Neuronal stem cell (in vitro differentiated cells): ENCODE results near the gene SHROOM2.

ENCODE experiments used
- DNase-seq: peaks from one replicate; pipeline ENCODE4 v3.0.0-alpha.2; 2013; ENCODE audit warnings: low spot score
- H2AFZ ChIP-seq: one replicate; pipeline ENCODE4 v1.6.1; 2013; ENCODE audit warnings: mild to moderate bottlenecking, low read length, inconsistent platforms
- H2AK5ac ChIP-seq: 2 replicates; pipeline ENCODE4 v1.6.1; 2013; ENCODE audit warnings: low read depth, mild to moderate bottlenecking, inconsistent platforms, low read length, moderate library complexity, mixed read lengths
- H2BK120ac ChIP-seq: 2 replicates; pipeline ENCODE4 v1.6.1; 2013; ENCODE audit warnings: low read depth, mild to moderate bottlenecking, inconsistent platforms, low read length, moderate library complexity, mixed read lengths
- H2BK12ac ChIP-seq: one replicate; pipeline ENCODE4 v1.6.1; 2013; ENCODE audit warnings: low read length, inconsistent platforms
- H2BK15ac ChIP-seq: 2 replicates; pipeline ENCODE4 v1.6.1; 2013; ENCODE audit warnings: mild to moderate bottlenecking, low read length, inconsistent platforms, mixed read lengths
- H2BK5ac ChIP-seq: one replicate; pipeline ENCODE4 v1.6.1; 2013; ENCODE audit warnings: inconsistent platforms, mild to moderate bottlenecking, low read length, moderate library complexity
- H3K14ac ChIP-seq: one replicate; pipeline ENCODE4 v1.6.1; 2013; ENCODE audit warnings: low read length, inconsistent platforms
- H3K18ac ChIP-seq: 2 replicates; pipeline ENCODE4 v1.6.1; 2013; ENCODE audit warnings: low read length, inconsistent platforms
- H3K23ac ChIP-seq: 2 replicates; pipeline ENCODE4 v1.6.1; 2013; ENCODE audit warnings: low read depth, mild to moderate bottlenecking, mixed read lengths, low read length, inconsistent platforms; ENCODE audit not compliant: poor library complexity
- H3K27ac ChIP-seq: replicated peaks from 3 replicates; pipeline ENCODE4 v1.5.1; 2013; ENCODE audit warnings: low read length, inconsistent platforms
- H3K27me3 ChIP-seq, 3 experiments: 2 replicates each; pipeline ENCODE4 v1.6.1; 2013; ENCODE audit warnings: low read length in 3 of 3, mild to moderate bottlenecking in 2 of 3, inconsistent platforms in 1 of 3, low read depth in 1 of 3, mixed read lengths in 1 of 3, moderate library complexity in 1 of 3; ENCODE audit not compliant: control insufficient read depth in 3 of 3, insufficient read depth in 3 of 3
- H3K36me3 ChIP-seq, 2 donors: replicated peaks in 1 of 2; 2 replicates each; pipeline ENCODE4 v1.6.1; 2013; ENCODE audit warnings: low read length in 2 of 2; ENCODE audit not compliant: control insufficient read depth in 2 of 2, insufficient read depth in 2 of 2
- H3K4ac ChIP-seq: 2 replicates; pipeline ENCODE4 v1.6.1; 2013; ENCODE audit warnings: inconsistent platforms, mild to moderate bottlenecking, low read length, moderate library complexity
- H3K4me1 ChIP-seq, 2 donors: 1 replicate in 1 of 2; 2 replicates in 1 of 2; pipeline ENCODE4 v1.6.1; 2013; ENCODE audit warnings: low read length in 2 of 2, low read depth in 1 of 2; ENCODE audit not compliant: control insufficient read depth in 2 of 2, insufficient read depth in 1 of 2
- H3K4me2 ChIP-seq: one replicate; pipeline ENCODE4 v1.6.1; 2013; ENCODE audit warnings: mild to moderate bottlenecking, low read length, inconsistent platforms; ENCODE audit not compliant: insufficient read depth, poor library complexity, severe bottlenecking
- H3K4me3 ChIP-seq, 2 donors: 2 replicates each; pipeline ENCODE4 v1.5.1; 2013; ENCODE audit warnings: low read length in 2 of 2, mild to moderate bottlenecking in 2 of 2, inconsistent platforms in 1 of 2, moderate library complexity in 1 of 2
- H3K79me1 ChIP-seq: one replicate; pipeline ENCODE4 v1.6.1; 2013; ENCODE audit warnings: low read depth, mild to moderate bottlenecking, inconsistent platforms, low read length, moderate library complexity
- H3K9ac ChIP-seq: one replicate; pipeline ENCODE4 v1.6.1; 2013; ENCODE audit warnings: mild to moderate bottlenecking, low read depth, low read length, inconsistent platforms; ENCODE audit not compliant: poor library complexity
- H3K9me3 ChIP-seq, 2 donors: replicated peaks in 1 of 2; 2 replicates each; pipeline versions ENCODE3 to v1.6.1; 2013; ENCODE audit warnings: low read length in 2 of 2, mild to moderate bottlenecking in 2 of 2, inconsistent platforms in 1 of 2, low read depth in 1 of 2, mixed read lengths in 1 of 2, moderate library complexity in 1 of 2; ENCODE audit not compliant: control insufficient read depth in 2 of 2, insufficient read depth in 1 of 2
- H4K8ac ChIP-seq: one replicate; pipeline ENCODE4 v1.6.1; 2013; ENCODE audit warnings: low read depth, mild to moderate bottlenecking, inconsistent platforms, low read length, moderate library complexity
- H4K91ac ChIP-seq: one replicate; pipeline ENCODE4 v1.6.1; 2013; ENCODE audit warnings: low read length, low read depth, mild to moderate bottlenecking, inconsistent platforms; ENCODE audit not compliant: poor library complexity
- WGBS, 2 donors: extraction: QIAGEN DNeasy Blood & Tissue Kit; methylation state at CpG; one replicate each; pipeline ENCODE4 v1.1.7; 2013; ENCODE audit warnings: missing lambda C conversion rate in 2 of 2, mixed read lengths in 1 of 2; ENCODE audit not compliant: insufficient read length in 2 of 2, insufficient replicate concordance in 1 of 2; ENCODE audit errors: extremely low coverage in 2 of 2; 5-methylcytosine and 5-hydroxymethylcytosine counted together

The SHROOM2 gene

DNA sequence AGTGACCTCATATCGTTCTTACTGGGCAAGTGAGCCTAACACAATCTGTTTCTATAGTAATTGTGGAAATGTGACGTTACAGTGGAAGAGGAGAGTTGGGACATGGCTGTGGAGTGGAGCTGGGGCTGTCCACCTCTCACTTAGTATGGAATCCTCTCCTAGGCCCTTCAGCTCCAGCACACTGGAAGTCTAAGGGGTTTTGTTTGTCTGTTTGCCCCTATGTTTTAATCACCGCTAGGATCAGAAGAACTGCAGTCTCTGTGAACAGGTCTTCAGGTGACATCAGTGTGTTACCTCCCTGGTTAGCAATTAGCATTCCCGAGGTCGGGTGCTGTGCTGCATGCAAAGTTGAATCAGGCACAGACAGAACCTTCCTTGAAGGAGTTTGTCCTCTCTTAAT, 131.6 kb downstream of the SHROOM2 start:
- Histone ChIP-seq H3K18ac (no peak overlapping the region), H3K4me2 (no peak overlapping the region), H4K8ac (no peak overlapping the region), H3K9me3 (no peaks in the 10 kb centered on the region), H2AK5ac (no peak overlapping the region), H2AFZ (no peak overlapping the region), H3K14ac (no peak overlapping the region), H3K36me3 (peaks cover 0 to 3% of the 10 kb centered on the region in 2 donors), H3K27me3 (no peaks in the 10 kb centered on the region), H3K4me1 (peaks cover 8 to 9% of the 10 kb centered on the region in 2 donors), H2BK15ac (no peak overlapping the region), H2BK5ac (no peak overlapping the region), H3K4ac (no peak overlapping the region), H3K4me3 (no peak overlapping the region), H3K23ac (no peak overlapping the region), H3K27ac (no peak overlapping the region), H3K79me1 (no peaks in the 10 kb centered on the region), H4K91ac (no peak overlapping the region), H2BK12ac (no peak overlapping the region), H2BK120ac (no peak overlapping the region), H3K9ac (no peak overlapping the region)
- no peak for DNase-seq
- WGBS, 2 donors: no CpG with 5 or more reads among the region's 5 CpGs

DNA sequence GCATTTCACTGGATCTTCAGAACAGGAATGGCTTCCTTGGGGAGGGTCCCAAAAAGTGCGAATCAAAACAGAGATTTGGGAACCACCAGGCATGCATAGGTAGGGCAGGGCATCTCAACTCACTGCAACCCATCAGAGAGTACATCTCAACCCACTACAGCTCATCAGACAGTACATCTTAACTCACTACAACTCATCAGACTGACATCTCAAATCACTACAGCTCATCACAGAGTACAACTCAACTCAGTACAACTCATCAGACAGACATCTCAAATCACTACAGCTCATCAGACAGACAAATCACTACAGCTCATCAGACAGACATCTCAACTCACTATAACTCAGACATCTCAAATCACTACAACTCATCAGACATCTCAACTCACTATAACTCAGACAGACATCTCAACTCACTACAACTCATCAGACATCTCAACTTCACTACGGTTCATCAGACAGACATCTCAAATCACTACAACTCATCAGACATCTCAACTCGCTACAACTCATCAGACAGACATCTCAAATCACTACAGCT, 133.5 kb downstream of the SHROOM2 start:
- no peak overlapping the region for H3K18ac ChIP-seq
- no peaks in the 10 kb centered on the region for H3K27me3 ChIP-seq
- H3K4me1 ChIP-seq: peaks cover 2 to 4% of the 10 kb centered on the region in 2 donors
- H2BK5ac ChIP-seq: no peak overlapping the region
- no peak for DNase-seq
- H4K91ac ChIP-seq: no peak overlapping the region
- no peaks in the 10 kb centered on the region for H3K79me1 ChIP-seq
- no peak overlapping the region for H3K23ac ChIP-seq
- H2AK5ac ChIP-seq: no peak overlapping the region
- no peak overlapping the region for H2BK15ac ChIP-seq
- no peak overlapping the region for H3K9ac ChIP-seq
- no peak overlapping the region for H4K8ac ChIP-seq
- no CpG with 5 or more reads among the region's 3 CpGs for WGBS, 2 donors
- no peak overlapping the region for H2AFZ ChIP-seq
- no peak overlapping the region for H2BK120ac ChIP-seq
- no peak overlapping the region for H3K4me3 ChIP-seq
- H3K36me3 ChIP-seq: peaks cover 0 to 3% of the 10 kb centered on the region in 2 donors
- H3K27ac ChIP-seq: no peak overlapping the region
- no peaks in the 10 kb centered on the region for H3K9me3 ChIP-seq
- no peak overlapping the region for H2BK12ac ChIP-seq
- no peak overlapping the region for H3K14ac ChIP-seq
- H3K4me2 ChIP-seq: no peak overlapping the region
- no peak overlapping the region for H3K4ac ChIP-seq

DNA sequence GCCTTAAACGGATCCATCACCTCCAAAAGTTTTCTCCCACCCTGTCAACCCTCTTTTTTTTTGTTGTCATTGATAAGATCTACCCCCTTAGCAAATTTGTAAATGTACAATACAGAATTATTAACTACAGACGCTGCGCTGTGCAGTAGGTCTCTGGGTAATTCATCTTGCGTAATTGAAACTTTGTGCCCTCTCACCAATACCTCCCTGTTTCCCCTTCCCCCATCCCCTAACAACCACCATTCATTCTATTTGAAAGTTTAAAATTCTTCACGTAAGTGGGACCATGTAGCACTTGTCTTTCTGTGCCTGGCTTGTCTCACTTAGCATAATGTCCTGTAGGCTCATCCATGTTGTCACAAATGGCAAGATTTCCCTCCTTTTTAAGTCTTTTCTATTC, 135.2 kb downstream of the SHROOM2 start:
- Histone ChIP-seq H3K4me1 (peaks cover 2 to 4% of the 10 kb centered on the region in 2 donors), H3K9me3 (no peaks in the 10 kb centered on the region), H3K36me3 (peaks cover 0 to 3% of the 10 kb centered on the region in 2 donors), H3K27ac (no peak overlapping the region), H3K9ac (no peak overlapping the region), H2BK5ac (no peak overlapping the region), H3K14ac (no peak overlapping the region), H3K27me3 (no peaks in the 10 kb centered on the region), H3K4me2 (no peak overlapping the region), H4K91ac (no peak overlapping the region), H3K4ac (no peak overlapping the region), H3K4me3 (no peak overlapping the region), H3K18ac (no peak overlapping the region), H2AK5ac (no peak overlapping the region), H2BK12ac (no peak overlapping the region), H2AFZ (no peak overlapping the region), H4K8ac (no peak overlapping the region), H3K23ac (no peak overlapping the region), H2BK120ac (no peak overlapping the region), H3K79me1 (peaks cover 1% of the 10 kb centered on the region), H2BK15ac (no peak overlapping the region)
- WGBS, 2 donors: no CpG with 5 or more reads among the region's 5 CpGs
- DNase-seq: no peak

DNA sequence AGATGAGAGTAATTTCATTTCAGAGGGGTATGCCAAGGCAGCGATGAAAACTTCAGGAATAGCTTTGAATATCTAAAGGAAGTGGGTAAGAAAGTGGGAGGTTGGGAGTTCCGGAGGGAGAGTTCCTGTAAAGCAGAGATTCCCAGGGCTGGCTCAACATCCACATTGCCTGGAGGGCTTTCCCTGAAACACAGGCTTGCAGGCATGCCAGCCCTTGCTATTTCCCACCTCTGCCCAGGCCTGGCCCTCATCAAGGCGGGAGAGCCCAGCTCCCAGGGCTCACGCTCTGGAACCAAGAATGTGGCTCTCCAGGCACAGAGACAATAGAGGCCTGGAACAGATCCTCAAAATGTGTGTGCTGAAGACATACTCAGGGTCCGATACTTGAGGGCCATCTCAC, 137.1 kb downstream of the SHROOM2 start:
- Histone ChIP-seq H3K4me2 (no peak overlapping the region), H3K36me3 (peaks cover 0 to 3% of the 10 kb centered on the region in 2 donors), H3K27ac (no peak overlapping the region), H2BK15ac (no peak overlapping the region), H3K4me3 (no peak overlapping the region), H3K79me1 (peaks cover 4% of the 10 kb centered on the region), H2BK5ac (no peak overlapping the region), H3K4me1 (peaks cover 6 to 9% of the 10 kb centered on the region in 2 donors), H3K14ac (no peak overlapping the region), H3K9me3 (no peaks in the 10 kb centered on the region), H3K18ac (no peak overlapping the region), H2AFZ (no peak overlapping the region), H4K91ac (no peak overlapping the region), H3K4ac (no peak overlapping the region), H2BK120ac (no peak overlapping the region), H2AK5ac (no peak overlapping the region), H3K23ac (no peak overlapping the region), H2BK12ac (no peak overlapping the region), H4K8ac (no peak overlapping the region), H3K9ac (no peak overlapping the region), H3K27me3 (no peaks in the 10 kb centered on the region)
- no peak for DNase-seq
- no CpG with 5 or more reads among the region's 5 CpGs for WGBS, 2 donors
